GM12875 (cell line): ENCODE data around the gene SPPL2B.

ENCODE experiments used
- H3K4me3 ChIP-seq: one replicate; pipeline ENCODE4 v1.5.1; 2011; ENCODE audit warnings: low read depth, low read length, control low read depth
- CTCF ChIP-seq: IDR thresholded peaks from 2 replicates; pipeline ENCODE4 v1.5.1; 2011; ENCODE audit warnings: low read depth, mild to moderate bottlenecking, control low read depth, inconsistent platforms, low read length, moderate library complexity, borderline replicate concordance; ENCODE audit not compliant: insufficient read depth

Gene SPPL2B

GRCh38 chr19:2334986-2335846, 6.7 kb downstream of the SPPL2B start:
- H3K4me3 ChIP-seq: no peak overlapping the region
- no peak for TF ChIP-seq CTCF

GRCh38 chr19:2335848-2336247, 7.4 kb downstream of the SPPL2B start:
- no peak for TF ChIP-seq CTCF
- no peak overlapping the region for H3K4me3 ChIP-seq

DNA sequence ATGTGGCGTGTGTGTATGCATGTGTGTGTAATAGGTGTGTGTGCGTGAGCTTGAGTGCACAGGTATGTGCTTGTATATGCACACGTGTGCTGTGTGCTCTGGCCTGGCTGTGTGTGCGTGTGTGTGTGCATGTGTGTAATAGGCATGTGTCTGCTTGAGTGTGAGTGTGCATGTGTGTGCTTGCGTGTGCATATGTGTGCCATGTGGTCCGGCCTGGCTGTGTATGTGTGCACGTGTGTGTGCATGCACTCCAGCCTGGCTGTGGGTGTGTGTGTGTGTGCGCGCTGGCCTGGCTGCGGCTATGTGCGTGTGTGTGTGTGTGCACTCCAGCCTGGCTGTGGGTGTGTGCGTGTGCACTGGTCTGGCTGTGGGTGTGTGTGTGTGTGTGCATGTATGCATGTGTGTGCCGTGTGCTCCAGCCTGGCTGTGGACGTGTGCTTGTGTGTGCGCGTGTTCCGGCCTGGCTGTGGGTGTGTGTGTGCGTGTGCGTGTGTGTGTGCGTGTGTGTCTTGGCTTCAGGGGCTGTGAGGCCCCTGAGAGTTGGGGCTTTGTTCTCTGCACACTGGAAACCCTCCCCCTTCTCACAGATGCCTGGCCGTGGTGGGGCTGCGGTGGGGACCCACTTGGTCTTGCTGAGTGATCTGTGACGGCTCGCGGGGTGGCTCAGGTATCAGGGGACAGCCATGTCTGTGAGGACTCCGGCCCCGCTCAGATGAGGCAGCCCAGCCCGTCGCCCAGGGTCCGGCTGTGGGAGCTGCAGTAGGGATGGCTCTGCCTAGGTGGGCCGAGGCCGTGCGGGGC, 8.2 kb downstream of the SPPL2B start:
- no peak overlapping the region for H3K4me3 ChIP-seq
- no peak for TF ChIP-seq CTCF

- no peak overlapping the region for H3K4me3 ChIP-seq
- no peak for TF ChIP-seq CTCF
Measured at GRCh38 chr19:2337329-2337707, 8.8 kb downstream of the SPPL2B start.

- no peak overlapping the region for H3K4me3 ChIP-seq
Measured at GRCh38 chr19:2338055-2338615, 9.7 kb downstream of the SPPL2B start.

GRCh38 chr19:2338751-2339643, 10.5 kb downstream of the SPPL2B start:
- H3K4me3 ChIP-seq: no peak overlapping the region
- no peak for TF ChIP-seq CTCF

More at GRCh38 chr19:2338055-2338615, 9.7 kb downstream of the SPPL2B start:
- TF ChIP-seq CTCF: no peak
